Suprapubic skin (tissue), 4 donors: ENCODE data around the gene ZNF23. TPM values are rescaled to one million over a fixed set of nuclear protein-coding genes. Genes with fewer than 3 reads are reported as not detected.

ENCODE experiments used
- DNase-seq, 2 donors: peaks; one replicate each; pipeline ENCODE4 v3.0.0-alpha.2; 2019; ENCODE audit warnings: low spot score in 2 of 2
- H3K27ac ChIP-seq: fragments of 200-600 bp; sonication (generic); one replicate; pipeline ENCODE4 v1.5.1; 2019
- H3K27me3 ChIP-seq: fragments of 200-600 bp; sonication (generic); one replicate; pipeline ENCODE4 v1.5.1; 2019
- H3K36me3 ChIP-seq: fragments of 200-600 bp; sonication (generic); one replicate; pipeline ENCODE4 v1.5.1; 2019
- H3K4me1 ChIP-seq: fragments of 200-600 bp; sonication (generic); one replicate; pipeline ENCODE4 v1.5.1; 2019
- H3K4me3 ChIP-seq: fragments of 200-600 bp; sonication (generic); one replicate; pipeline ENCODE4 v1.5.1; 2019; ENCODE audit warnings: mild to moderate bottlenecking
- H3K9me3 ChIP-seq: fragments of 200-600 bp; sonication (generic); one replicate; pipeline ENCODE4 v1.5.1; 2019
- CTCF ChIP-seq, 2 donors: fragments of 200-600 bp in 1 of 2; fragments of 450-650 bp in 1 of 2; sonication (generic) in 1 of 2; IDR thresholded peaks; one replicate each; pipeline ENCODE4 v1.5.1; 2016 to 2019; ENCODE audit warnings: antibody characterized with exemption in 2 of 2, mild to moderate bottlenecking in 1 of 2, moderate library complexity in 1 of 2
- EP300 ChIP-seq: sonication (generic); formaldehyde crosslinking; IDR thresholded peaks from one replicate; pipeline ENCODE4 v1.6.1; 2017; ENCODE audit warnings: antibody characterized with exemption
- POLR2A ChIP-seq, 2 donors: fragments of 450-650 bp; IDR thresholded peaks; one replicate each; pipeline ENCODE4 v1.6.1; 2017; ENCODE audit warnings: antibody characterized with exemption in 2 of 2, mild to moderate bottlenecking in 2 of 2, moderate library complexity in 2 of 2
- POLR2AphosphoS5 ChIP-seq, 3 donors: sonication (generic); formaldehyde crosslinking; IDR thresholded peaks; one replicate each; pipeline ENCODE4 v1.6.1; 2017; ENCODE audit warnings: antibody characterized with exemption in 3 of 3
- WGBS: methylation state at CpG from one replicate; pipeline ENCODE4 v1.1.5; 2018; 5-methylcytosine and 5-hydroxymethylcytosine counted together
- total RNA-seq, 4 donors: library from RNA; depleted of rRNA; stranded (reverse); fragments of >200 nt; gene quantifications; one replicate each; pipeline ENCODE4 v1.1.0, GENCODE V29; 2016

Gene ZNF23
- total RNA-seq, 4 donors from 2014 or later = 2.5 to 5.8 (median 4.8) TPM

GRCh38 chr16:71480956-71481355 lies 18.9 kb upstream of the ZNF23 start:
- no peaks in the 10 kb centered on the region for H3K9me3 ChIP-seq
- 95% methylated on average over 2 of the region's 2 CpGs for WGBS

GRCh38 chr16:71479420-71479819 lies 17.4 kb upstream of the ZNF23 start:
- peaks cover 45% of the 10 kb centered on the region for H3K36me3 ChIP-seq
- no peaks in the 10 kb centered on the region for H3K27me3 ChIP-seq
- 53% methylated on average over 3 of the region's 3 CpGs for WGBS
- H3K4me3 ChIP-seq = no peak overlapping the region
- no peak overlapping the region for H3K27ac ChIP-seq
- TF ChIP-seq CTCF (IDR thresholded peaks at IDR 0.05) = peak in 1 of 2 donors; percentile 20
- no peak for TF ChIP-seq EP300
- no peak for TF ChIP-seq POLR2A (IDR thresholded peaks at IDR 0.05)
- TF ChIP-seq POLR2AphosphoS5 (IDR thresholded peaks at IDR 0.05) = no peak
- peaks cover 9% of the 10 kb centered on the region for H3K4me1 ChIP-seq
- no peak for DNase-seq
- no peaks in the 10 kb centered on the region for H3K9me3 ChIP-seq

More at GRCh38 chr16:71480956-71481355, 18.9 kb upstream of the ZNF23 start:
- Histone ChIP-seq H3K4me1 (peaks cover 13% of the 10 kb centered on the region), H3K36me3 (peaks cover 29% of the 10 kb centered on the region), H3K4me3 (no peak overlapping the region), H3K27ac (no peak overlapping the region), H3K27me3 (no peaks in the 10 kb centered on the region)
- TF ChIP-seq CTCF (IDR thresholded peaks at IDR 0.05) = no peak
- TF ChIP-seq EP300 = no peak
- no peak for TF ChIP-seq POLR2AphosphoS5 (IDR thresholded peaks at IDR 0.05)
- TF ChIP-seq POLR2A (IDR thresholded peaks at IDR 0.05) = no peak
- DNase-seq = no peak

GRCh38 chr16:71476457-71477124 lies 14.5 kb upstream of the ZNF23 start:
- no peak for DNase-seq
- no peaks in the 10 kb centered on the region for H3K27me3 ChIP-seq
- TF ChIP-seq POLR2A (IDR thresholded peaks at IDR 0.05) = no peak
- TF ChIP-seq CTCF (IDR thresholded peaks at IDR 0.05) = no peak
- no peak for TF ChIP-seq POLR2AphosphoS5 (IDR thresholded peaks at IDR 0.05)
- no peak for TF ChIP-seq EP300
- 92% methylated on average over 4 of the region's 4 CpGs for WGBS
- no peaks in the 10 kb centered on the region for H3K4me1 ChIP-seq
- H3K27ac ChIP-seq = no peak overlapping the region
- H3K9me3 ChIP-seq = no peaks in the 10 kb centered on the region
- peaks cover 52% of the 10 kb centered on the region for H3K36me3 ChIP-seq
- H3K4me3 ChIP-seq = no peak overlapping the region

GRCh38 chr16:71474864-71475263 lies 12.8 kb upstream of the ZNF23 start:
- H3K4me1 ChIP-seq = no peaks in the 10 kb centered on the region
- WGBS = 93% methylated on average over 3 of the region's 3 CpGs
- H3K27me3 ChIP-seq = no peaks in the 10 kb centered on the region
- TF ChIP-seq POLR2A (IDR thresholded peaks at IDR 0.05) (no peak), POLR2AphosphoS5 (IDR thresholded peaks at IDR 0.05) (no peak), EP300 (no peak), CTCF (IDR thresholded peaks at IDR 0.05) (no peak)
- H3K36me3 ChIP-seq = peaks cover 53% of the 10 kb centered on the region
- no peaks in the 10 kb centered on the region for H3K9me3 ChIP-seq
- no peak overlapping the region for H3K4me3 ChIP-seq
- no peak overlapping the region for H3K27ac ChIP-seq
- no peak for DNase-seq

GRCh38 chr16:71473891-71474290 lies 11.8 kb upstream of the ZNF23 start:
- no peak for DNase-seq
- H3K9me3 ChIP-seq = no peaks in the 10 kb centered on the region
- no peak for TF ChIP-seq POLR2A (IDR thresholded peaks at IDR 0.05)
- TF ChIP-seq EP300 = no peak
- no peak for TF ChIP-seq POLR2AphosphoS5 (IDR thresholded peaks at IDR 0.05)
- TF ChIP-seq CTCF (IDR thresholded peaks at IDR 0.05) = no peak
- no peak overlapping the region for H3K4me3 ChIP-seq
- no peaks in the 10 kb centered on the region for H3K27me3 ChIP-seq
- no peaks in the 10 kb centered on the region for H3K4me1 ChIP-seq
- no peak overlapping the region for H3K27ac ChIP-seq
- 93% methylated on average over 5 of the region's 5 CpGs for WGBS
- peaks cover 57% of the 10 kb centered on the region for H3K36me3 ChIP-seq
